ENCODE measurements around the gene ZCCHC14. TPM values are rescaled to one million over a fixed set of nuclear protein-coding genes. Genes with fewer than 3 reads are reported as not detected.
"Not testable (repeated sequence)": the region's sequence is repeated elsewhere in the genome, so short reads cannot be mapped to it uniquely, and the experiment has no call there.

The ZCCHC14 gene
- total RNA-seq, 4 donors from 2014 or later, result 12.9 to 24.7 (median 18.6) TPM

- no peak for TF ChIP-seq POLR2AphosphoS5 (IDR thresholded peaks at IDR 0.05)
- no peak for TF ChIP-seq CTCF (IDR thresholded peaks at IDR 0.05)
- no peak for TF ChIP-seq EP300 (IDR thresholded peaks at IDR 0.05)
- peak overlapping the region; percentile 57 to 63 (median 60) for H3K4me3 ChIP-seq
- WGBS, result 24% methylated on average over 16 of the region's 16 CpGs
- H3K27ac ChIP-seq (replicated peaks in 1 of 4), result peak overlapping the region; percentile 60 to 77 (median 64)
- H3K27me3 ChIP-seq, result no peaks in the 10 kb centered on the region
- peaks cover 65 to 76% (median 75%) of the 10 kb centered on the region in 4 donors for H3K4me1 ChIP-seq
- H3K9me3 ChIP-seq, result no peaks in the 10 kb centered on the region
- intact Hi-C loops (cut with DNase I), result loop anchor here (5.0 kb wide), 1 partner anchor 38 kb away; no protein-coding TSS in a partner anchor
- DNase-seq (ENCODE audit: extremely low spot score), result no peak
- no peaks in the 10 kb centered on the region for H3K36me3 ChIP-seq
Measured at GRCh38 chr16:87490096-87490798, 2.6 kb downstream of the ZCCHC14 start.

GRCh38 chr16:87489434-87490045 is 3.3 kb downstream of the ZCCHC14 start:
- intact Hi-C loops (cut with DNase I), result loop anchor here (5.0 kb wide), 1 partner anchor 37 kb away; no protein-coding TSS in a partner anchor
- TF ChIP-seq POLR2AphosphoS5 (IDR thresholded peaks at IDR 0.05), result no peak
- no peak for TF ChIP-seq EP300 (IDR thresholded peaks at IDR 0.05)
- no peak for TF ChIP-seq POLR2A (IDR thresholded peaks at IDR 0.05; ENCODE audit: low read depth)
- TF ChIP-seq CTCF (IDR thresholded peaks at IDR 0.05), result no peak
- Histone ChIP-seq H3K27ac (replicated peaks in 1 of 4) (peak overlapping the region; percentile 13 to 77 (median 64)), H3K4me3 (peak overlapping the region; percentile 57 to 63 (median 60)), H3K36me3 (no peaks in the 10 kb centered on the region), H3K9me3 (no peaks in the 10 kb centered on the region), H3K4me1 (peaks cover 72 to 83% (median 82%) of the 10 kb centered on the region in 4 donors), H3K27me3 (no peaks in the 10 kb centered on the region)
- whole genome bisulfite sequencing, result 45% methylated on average over 6 of the region's 6 CpGs
- DNase-seq (ENCODE audit: extremely low spot score), result no peak

- Histone ChIP-seq H3K4me1 (peaks cover 78 to 88% (median 88%) of the 10 kb centered on the region in 4 donors), H3K4me3 (peak overlapping the region in 3 of 4 donors; percentile 57 to 62 (median 58)), H3K27ac (replicated peaks in 1 of 4) (peak overlapping the region in 3 of 4 donors; percentile 62 to 77 (median 67))
- H3K27me3 ChIP-seq; DNase-seq (ENCODE audit: extremely low spot score); H3K36me3 ChIP-seq; H3K9me3 ChIP-seq; intact Hi-C loops (cut with DNase I): not testable (repeated sequence)
- WGBS, result 11% methylated on average over 6 of the region's 6 CpGs
Measured at GRCh38 chr16:87488960-87489359, 3.9 kb downstream of the ZCCHC14 start.

GRCh38 chr16:87487361-87487924 is 5.4 kb downstream of the ZCCHC14 start:
- Histone ChIP-seq H3K27me3 (no peaks in the 10 kb centered on the region), H3K27ac (replicated peaks in 1 of 4) (peak overlapping the region; percentile 57 to 77 (median 66)), H3K4me3 (peak overlapping the region in 2 of 4 donors; percentile 21 to 33), H3K9me3 (no peaks in the 10 kb centered on the region), H3K36me3 (no peaks in the 10 kb centered on the region), H3K4me1 (peaks cover 73 to 92% (median 90%) of the 10 kb centered on the region in 4 donors)
- WGBS, result 62% methylated on average over 21 of the region's 24 CpGs
- intact Hi-C loops (cut with DNase I), result no loop called here
- no peak for DNase-seq (ENCODE audit: extremely low spot score)
- TF ChIP-seq POLR2AphosphoS5 (IDR thresholded peaks at IDR 0.05), result no peak
- no peak for TF ChIP-seq CTCF (IDR thresholded peaks at IDR 0.05)
- no peak for TF ChIP-seq POLR2A (IDR thresholded peaks at IDR 0.05; ENCODE audit: low read depth)
- no peak for TF ChIP-seq EP300 (IDR thresholded peaks at IDR 0.05)

- Histone ChIP-seq H3K36me3 (no peaks in the 10 kb centered on the region), H3K4me1 (peaks cover 75 to 96% (median 93%) of the 10 kb centered on the region in 4 donors), H3K9me3 (no peaks in the 10 kb centered on the region), H3K27ac (replicated peaks in 1 of 4) (peak overlapping the region; percentile 57 to 77 (median 66)), H3K27me3 (no peaks in the 10 kb centered on the region), H3K4me3 (peak overlapping the region in 1 of 4 donors; percentile 21)
- no peak for DNase-seq (ENCODE audit: extremely low spot score)
- WGBS, result 43% methylated on average over 5 of the region's 5 CpGs
- intact Hi-C loops (cut with DNase I), result no loop called here
- TF ChIP-seq CTCF (IDR thresholded peaks at IDR 0.05) (no peak), POLR2A (IDR thresholded peaks at IDR 0.05; ENCODE audit: low read depth) (no peak), EP300 (IDR thresholded peaks at IDR 0.05) (no peak), POLR2AphosphoS5 (IDR thresholded peaks at IDR 0.05) (no peak)
Measured at GRCh38 chr16:87486713-87487247, 6.0 kb downstream of the ZCCHC14 start.

Data from esophagus muscularis mucosa (tissue), 4 donors.